ENCODE data around the gene NUDCD3.
A peak's percentile ranks its signal among the peaks of the same experiment; 100 is the strongest.
"Not testable (repeated sequence)": the region's sequence is repeated elsewhere in the genome, so short reads cannot be mapped to it uniquely, and the experiment has no call there.

The NUDCD3 gene

DNA sequence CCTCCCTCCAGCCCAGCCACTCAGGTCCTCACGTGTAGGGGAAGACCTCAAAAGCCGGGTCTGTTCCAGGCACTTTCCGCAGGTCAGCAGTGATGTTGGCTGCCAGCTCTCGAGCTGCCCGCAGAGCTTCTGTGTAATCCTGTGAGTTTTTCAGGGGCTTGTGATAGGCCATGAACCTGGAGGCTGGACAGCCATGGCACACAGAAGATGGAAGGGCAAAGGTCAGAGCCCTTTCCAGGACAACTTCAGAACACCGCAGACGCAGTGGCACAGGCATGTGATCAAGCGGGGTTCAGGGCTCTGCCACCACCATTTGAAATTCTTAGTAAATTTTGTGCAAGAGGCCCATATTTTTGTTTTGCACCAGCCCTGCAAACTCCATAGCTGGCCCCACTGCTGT is 26.7 kb upstream of the NUDCD3 start:
- no peak for DNase-seq

DNA sequence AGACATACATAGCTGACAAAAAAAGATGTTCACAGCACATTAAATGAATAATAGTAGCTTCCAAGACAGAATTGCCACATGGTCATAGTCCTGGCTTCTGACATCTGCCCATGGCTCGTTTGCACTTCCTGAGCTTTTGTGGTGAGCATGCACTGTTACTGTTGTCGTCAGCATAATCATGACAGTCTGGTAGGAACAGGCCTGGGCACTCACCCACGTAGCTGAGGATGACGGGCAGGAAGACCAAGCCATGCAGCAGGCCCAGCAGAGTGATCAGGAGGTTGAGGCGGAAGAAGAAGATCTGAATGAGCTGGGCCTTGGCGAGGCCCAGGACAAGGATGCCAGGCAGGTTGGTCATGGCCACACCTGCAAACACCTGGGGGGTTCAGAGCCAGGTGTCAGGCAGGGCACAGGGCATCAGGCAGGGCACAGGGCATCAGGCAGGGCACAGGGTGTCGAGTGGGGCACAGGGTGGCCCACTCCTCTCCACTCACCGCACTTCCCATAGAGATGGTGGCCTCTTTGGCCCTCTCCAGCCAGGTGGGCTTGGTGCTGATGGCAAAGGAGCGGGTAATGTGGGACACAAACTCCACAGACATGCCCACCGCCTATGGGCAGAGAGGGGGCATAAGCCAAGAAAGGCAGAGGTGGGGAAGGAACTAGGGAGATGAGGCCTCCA is 25.3 kb upstream of the NUDCD3 start:
- no peak for DNase-seq

DNA sequence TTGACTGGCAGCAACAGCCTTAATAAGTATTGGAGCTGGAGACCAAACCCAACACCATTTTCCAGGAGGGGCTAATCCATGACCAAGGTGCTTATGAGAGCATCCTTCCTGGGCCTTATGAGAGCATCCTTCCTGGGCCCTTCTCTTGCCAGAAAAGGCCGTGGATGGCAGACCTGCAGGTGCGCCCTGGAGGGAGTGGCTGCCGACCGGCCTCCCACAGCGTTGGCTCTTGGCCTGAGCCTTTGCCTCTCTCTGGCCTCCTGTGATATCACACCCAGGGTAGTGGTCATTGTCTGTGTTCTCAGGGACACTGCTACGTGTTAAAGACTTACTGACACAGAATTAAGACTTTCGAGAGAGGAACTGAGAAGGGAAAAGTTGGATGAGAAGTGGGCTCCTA is 22.3 kb upstream of the NUDCD3 start:
- DNase-seq: no peak

DNA sequence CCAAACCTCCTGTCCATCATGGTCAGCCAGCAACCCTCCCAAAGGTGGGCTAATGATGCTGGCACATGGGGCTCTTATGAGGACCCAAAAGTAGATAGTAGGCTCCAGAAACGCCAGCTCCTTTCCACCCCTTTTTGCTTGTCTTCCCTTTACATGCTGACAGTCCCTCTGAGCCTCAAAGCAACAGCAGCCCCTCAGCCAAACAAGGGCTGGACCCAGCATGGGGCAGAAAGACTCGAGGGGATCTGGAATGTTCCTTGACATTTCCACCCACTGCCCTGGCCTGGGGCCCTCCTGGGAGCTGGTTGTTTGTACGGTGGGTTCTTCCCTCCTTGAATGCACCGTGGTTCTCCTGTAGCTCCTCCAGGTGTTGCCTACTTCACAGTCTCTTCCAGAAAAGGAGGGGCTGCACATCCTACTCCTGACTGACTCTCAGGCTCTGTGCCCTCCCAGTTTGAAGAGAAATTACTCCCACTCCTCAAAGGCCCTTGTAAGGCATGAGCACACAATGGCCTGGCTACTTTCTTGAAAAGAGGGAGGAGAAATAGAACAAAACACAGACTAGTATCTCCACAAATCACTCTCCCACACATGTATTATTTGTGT is 21.5 kb upstream of the NUDCD3 start:
- DNase-seq: no peak

DNA sequence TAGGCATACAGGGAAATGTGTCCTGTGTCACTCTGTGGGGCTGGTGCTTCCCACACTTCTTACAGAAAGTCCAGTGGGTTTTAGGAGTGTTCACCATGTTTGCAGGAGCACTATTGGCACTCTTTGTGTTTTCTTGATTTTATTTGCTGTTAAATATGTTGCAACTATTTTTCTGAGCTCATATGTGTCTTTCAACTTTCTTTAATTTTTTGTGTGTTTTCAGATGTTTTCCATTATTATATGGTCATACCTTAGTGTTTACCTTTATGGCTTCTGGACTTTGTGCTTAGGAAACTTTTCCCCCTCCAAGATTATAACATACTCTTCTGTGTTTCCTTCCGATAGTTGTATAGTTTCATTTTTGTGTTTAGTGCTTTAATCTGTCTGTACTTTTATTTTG is 20.8 kb upstream of the NUDCD3 start:
- no peak for DNase-seq

DNA sequence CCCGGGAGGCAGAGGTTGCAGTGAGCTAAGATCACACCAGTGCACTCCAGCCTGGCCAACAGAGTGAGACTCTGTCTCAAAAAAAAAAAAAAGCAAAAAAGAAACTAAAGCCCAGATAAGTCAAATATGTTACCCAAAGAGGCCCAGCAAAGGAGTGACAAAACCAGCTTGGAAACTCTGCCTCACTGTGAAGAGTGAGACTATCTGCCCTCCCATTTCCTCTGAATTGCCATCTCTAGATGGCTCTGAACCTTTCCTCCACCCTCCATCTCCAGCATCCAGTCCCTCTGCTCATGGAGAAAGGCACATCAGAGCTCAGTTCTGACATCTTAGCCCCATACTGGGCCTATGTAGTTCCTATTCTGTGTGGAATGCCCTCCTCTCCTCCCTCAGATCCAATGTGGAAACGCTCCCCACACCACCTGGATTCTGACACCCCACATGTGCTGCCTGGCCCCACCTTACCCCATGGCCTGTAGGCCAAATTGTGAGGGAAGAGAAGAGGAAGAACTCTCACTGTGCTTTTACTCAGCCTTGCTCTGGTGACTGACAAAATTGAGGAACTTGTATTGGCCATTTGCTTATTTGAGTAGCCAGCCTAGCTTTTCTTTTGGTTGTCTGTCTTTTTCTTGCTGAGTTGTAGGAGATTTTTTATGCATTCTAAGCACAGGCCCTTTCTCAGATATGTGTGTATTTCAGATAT is 18.0 kb upstream of the NUDCD3 start:
- DNase-seq: no peak

DNA sequence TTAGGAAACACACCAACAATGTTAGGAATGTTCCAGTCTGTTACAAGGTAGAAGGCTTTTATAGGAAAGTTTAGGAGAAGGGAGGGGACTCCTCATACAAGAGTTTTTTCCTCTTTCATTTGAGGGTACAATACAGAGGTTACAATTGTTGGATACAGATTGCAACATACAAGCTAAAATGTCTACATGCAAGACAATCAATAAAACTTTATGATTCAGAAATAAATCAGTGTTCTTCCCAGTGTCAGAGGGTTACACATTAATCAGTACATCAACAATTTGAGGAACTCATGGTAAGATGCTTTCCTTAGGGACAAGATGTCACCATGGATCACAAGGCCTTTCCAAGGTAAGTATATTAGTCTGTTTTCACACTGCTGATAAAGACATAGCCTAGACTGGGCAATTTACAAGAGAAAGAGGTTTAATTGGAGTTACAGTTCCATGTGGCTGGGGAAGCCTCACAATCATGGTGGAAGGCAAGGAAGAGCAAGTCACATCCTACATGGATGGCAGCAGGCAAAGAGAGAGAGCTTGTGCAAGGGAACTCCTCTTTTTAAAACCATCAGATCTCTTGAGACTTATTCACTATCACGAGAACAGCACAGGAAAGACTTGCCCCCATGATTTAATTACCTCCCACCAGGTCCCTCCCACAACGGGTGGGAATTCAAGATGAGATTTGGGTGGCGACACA is 16.3 kb upstream of the NUDCD3 start:
- DNase-seq: not testable (repeated sequence)

DNA sequence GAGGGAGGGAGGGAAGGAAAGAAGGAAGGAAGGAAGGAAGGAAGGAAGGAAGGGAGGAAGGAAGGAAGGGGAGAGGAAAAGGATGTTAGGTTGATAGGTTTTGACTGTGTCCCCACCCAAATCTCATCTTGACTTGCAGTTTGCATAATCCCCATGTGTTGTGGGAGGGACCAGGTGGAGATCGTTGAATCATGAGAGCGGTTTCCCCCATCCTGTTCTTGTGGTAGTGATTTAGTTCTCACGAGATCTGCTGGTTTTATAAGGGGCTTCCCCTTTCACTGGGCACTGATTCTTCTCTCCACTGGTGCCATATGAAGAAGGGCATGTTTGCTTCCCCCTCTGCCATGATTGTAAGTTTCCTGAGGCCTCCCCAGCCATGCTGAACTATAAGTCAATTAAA is 15.1 kb upstream of the NUDCD3 start:
- no peak for DNase-seq

DNA sequence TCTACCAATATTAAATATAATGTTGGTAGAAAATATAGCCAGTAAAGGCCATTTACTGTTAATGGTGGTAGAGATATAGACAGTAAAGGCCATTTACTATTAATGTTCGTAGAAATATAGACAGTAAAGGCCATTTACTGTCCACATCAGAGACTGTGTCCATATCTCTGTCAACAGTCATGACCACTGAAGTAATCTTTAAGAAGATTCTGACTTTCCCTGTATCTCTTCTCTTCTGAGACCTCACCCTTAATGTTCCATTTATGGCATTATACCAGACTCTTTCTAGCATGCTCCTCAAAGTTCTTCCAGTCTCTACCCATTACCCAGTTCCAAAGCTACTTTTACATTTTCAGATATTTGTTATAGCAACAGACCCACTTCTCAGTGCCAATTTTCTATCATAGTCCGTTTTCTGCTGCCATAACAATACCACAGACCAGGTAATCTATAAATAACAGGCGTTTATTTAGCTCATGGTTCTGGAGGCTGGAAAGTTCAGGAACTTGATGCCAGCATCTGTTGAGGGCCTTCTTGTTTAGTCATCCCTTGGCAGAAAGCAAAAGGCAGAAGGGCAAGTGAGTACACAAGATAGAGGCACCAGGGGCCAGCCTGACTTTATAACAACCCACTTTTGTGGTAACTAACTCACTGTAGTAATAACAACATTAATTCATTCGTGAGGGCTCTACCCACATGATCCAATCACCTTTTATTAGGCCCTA is 7.9 kb upstream of the NUDCD3 start:
- DNase-seq: no peak

DNA sequence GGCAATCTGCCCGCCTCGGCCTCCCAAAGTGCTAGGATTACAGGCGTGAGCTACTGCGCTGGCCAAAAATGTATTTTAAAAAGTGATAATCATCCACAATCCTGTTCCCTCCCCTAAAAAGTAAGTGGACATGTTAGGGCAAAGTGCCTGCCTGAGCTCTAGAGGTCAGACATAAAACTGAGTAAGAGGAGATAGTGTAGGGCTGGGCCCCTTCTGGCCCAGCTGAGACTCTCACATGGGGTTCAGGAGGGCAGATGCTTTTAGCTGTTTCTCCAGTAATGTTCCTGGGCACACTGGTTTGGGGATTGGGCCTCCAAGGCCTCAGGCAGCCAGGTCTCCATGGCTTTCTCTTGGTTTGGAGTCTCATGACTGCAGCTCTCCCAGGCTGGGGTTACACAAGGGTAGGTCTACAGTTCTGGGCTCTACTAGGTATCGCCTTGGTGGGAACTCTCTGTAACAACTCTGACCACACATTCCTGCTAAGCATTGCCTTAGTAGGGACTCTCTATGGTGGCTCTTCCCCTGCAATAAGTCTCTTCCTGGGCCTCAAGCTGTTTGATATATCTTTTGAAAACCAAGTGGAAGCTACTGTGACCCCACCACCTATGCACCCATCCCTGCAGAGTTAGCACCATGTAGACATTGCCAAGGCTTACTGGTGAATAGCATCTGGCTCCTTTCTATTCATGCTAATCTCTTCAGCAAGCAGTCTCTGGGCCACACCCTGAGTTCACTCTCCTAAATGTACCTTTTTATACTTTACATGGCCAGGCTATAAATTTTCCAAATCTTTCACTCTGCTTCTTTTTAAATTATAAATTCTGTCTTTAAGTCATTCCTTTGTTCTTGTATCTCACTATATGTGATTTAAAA is 6.9 kb upstream of the NUDCD3 start:
- no peak for DNase-seq

DNA sequence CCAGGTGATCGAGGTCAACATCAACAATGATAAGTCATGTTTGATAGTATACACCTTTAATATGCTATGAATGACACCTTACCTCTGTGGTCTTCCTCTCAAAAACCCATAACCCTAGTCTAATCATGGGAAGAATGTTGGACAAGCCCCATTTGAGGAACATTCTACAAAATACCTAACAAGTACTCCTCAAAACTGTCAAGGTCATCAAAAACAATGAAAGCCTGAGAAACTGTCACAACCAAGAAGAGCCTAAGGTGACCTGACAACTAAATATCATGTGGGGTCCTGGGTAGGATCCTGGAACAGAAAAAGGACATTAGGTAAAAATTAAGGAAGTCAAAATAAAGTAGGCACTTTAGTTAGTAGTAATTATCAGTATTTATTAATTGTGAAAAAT is 5.9 kb upstream of the NUDCD3 start:
- no peak for DNase-seq

DNA sequence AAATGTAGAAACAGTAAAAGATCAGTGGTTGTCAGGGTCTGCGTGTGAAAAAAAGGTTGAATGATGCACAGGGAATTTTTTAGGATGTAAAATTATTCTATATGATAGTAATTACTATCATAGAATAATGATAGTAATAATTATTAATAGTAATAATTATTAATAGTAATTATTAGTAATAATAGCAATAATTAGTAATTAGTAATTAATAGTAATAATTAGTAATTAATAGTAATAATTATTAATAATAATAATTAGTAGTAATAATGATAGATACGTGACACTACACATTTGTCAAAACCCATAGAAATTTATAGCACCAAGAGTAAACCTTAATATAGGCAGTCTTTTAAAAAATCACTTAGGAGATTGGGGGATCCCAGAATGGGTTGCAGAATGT is 4.5 kb upstream of the NUDCD3 start:
- DNase-seq: no peak

DNA sequence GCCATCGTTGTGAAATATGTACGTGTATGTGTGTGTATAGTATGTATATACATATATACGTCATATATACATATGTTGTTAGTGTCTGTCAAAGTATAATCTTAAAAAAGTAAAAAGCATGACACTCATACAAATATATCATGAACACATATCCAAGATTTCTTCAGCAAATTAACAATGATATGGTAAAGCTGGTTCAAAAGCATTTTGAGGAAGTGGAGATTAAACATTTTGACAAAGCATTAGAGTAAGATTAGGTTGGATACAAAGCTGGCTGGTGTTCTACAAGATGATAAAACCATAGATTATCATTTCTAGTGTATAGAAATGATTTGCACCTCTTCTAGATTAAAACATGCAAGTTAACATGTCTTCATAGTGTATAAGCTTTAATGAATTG is 771 bp upstream of the NUDCD3 start:
- no peak for DNase-seq

DNA sequence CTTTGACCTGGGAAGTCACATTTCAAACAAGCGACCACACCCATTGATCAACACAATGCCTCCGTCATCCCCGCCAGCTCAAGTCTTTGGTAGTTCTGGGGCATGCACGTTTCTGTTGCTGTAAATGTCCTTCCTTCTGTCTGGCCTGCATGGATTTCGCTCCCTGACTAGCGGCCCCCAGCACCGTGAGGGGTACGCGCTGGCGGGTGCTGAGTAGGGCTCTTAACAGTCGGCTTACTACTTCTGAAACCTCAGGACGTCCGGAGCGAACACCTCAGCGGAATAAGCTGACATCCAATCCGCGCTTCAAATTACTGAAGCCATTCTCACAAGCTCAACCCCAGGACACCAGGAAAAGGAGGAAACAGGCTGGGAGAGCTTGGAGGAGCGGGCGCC is 505 bp downstream of the NUDCD3 start:
- peak; percentile 38 for DNase-seq

DNA sequence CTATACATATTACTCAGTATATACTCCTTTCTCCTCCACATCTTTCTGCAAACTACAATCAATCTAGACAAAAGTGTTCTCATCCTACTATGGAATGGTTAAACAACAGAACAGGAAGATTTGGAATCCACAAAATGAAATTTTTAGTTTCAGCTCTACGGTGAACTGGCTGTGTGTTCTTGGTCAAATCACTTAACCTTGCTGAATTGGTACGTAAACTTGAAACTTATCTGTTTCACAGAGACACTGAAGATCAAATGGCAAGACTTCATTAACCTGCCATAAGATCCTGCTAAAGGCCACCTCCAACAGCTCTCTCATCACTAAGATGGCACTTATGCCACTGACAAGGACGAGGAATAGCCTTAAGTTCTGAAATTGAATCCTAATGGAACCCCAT is 1.5 kb downstream of the NUDCD3 start:
- no peak for DNase-seq

DNA sequence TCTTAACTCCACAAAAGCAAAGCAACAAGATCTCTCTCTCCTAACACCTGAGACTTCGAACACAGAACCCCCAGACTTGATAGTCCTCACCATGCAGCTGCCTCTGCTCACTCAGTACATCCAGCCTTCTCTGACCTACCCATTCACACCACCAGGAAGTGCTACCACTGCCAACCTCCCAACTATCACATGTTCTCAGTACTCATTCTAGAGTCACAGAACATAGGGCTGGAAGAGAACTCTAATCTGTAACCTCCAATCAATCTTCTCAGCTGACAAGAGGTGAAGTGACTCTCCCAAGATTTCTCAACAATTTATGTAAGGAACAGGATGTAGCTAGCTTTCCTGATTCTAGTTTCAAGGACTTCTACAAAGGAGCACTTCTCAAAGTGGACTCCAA is 3.8 kb downstream of the NUDCD3 start:
- DNase-seq: no peak

DNA sequence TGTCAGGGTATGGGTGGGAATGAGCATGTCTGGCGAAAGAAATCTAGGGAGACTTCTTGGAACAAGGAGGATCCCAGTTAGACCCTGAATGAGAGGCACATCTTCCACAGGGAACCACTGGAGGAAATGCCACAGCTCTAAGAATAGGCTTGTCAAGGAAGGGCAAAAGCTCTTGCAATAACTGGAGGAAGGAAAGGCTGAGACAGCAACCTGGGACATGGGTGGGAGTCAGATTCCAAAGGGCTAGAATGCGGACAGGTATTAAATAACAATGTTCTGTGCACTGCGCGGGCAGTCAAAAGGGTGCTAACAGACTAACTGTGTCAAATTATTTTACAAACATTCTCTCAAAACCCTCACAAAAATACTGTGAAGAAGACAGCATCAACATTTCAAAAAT is 4.5 kb downstream of the NUDCD3 start:
- DNase-seq: no peak

DNA sequence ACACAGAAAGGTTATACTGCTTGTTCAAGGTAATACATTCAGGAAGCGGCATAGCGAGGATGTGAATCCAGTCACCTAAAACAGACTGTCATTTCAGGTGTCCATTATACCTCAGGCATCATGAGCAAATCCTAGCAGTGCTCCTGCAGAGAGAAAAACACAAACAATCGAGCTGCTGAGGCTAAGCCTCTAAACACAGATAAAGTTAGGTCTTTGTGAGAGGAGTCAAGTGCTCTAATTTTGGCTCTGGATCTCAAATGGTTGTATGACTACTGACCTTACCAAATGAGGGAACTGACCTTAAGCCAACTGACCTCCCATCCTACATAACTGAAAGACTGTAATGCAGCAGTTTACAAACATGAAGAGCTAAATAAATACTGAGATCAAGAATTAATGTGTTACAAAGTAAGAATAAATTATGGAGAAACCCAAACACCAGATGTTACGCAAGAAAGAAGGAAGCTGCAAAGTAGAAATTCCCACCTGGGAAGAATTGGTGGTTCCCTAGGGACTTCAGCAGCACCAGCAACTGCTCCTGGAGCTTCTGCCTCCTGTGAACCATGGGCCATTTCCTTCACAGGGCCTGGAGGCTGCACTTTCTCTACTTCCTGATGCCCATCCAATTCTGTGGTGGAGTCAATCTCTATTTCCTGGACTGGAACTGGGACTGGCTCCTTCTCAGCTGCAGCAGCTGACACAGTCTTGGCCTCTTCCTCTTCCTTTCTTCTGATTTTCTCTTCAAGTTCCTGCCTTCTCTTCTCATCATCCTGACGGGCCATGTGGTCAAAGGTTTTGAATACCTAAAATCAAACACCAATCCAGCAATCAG is 5.8 kb downstream of the NUDCD3 start:
- no peak for DNase-seq

DNA sequence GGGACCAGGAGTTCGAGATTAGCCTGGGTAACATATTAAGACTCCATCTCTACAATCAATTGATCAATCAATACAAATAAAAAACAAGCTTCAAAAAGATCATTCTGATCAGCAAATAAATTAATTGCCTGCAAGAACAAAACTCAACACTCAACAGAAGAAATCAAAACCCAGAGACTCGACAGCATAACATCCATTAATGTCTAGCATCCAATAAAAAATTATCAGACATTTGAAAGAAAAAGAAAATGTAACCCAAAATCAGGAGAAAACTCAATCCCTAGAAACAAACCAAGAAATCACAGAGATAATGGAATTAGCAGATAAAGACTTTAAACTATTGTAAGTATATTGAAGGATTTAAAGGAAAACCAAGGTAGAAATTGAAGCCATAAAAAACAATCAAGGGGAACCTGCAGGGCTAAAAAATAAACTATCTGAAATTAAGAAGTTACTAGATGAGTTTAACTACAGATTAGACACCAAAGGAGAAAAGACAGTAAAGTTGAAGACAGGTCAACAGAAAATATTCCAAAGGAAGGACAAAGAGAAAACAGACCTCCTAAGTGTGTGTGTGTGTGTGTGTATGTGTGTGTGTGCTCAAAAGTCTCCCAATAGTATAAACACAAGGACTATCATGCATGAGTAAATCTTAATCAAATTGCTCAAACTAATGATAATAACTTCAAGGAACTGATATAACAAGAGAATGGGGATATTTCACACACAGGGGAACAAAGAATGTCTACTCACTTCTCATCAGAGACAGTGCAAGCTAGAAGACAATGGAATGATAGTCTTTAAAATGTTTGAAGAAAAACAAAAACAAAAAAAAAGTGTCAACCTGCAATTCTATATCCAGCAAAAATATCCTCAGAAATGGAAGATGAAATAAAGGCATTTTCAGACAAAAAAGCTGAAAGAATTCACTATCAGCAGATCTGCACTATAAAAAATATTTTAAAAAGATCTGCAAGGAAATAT is 7.7 kb downstream of the NUDCD3 start:
- no peak for DNase-seq

DNA sequence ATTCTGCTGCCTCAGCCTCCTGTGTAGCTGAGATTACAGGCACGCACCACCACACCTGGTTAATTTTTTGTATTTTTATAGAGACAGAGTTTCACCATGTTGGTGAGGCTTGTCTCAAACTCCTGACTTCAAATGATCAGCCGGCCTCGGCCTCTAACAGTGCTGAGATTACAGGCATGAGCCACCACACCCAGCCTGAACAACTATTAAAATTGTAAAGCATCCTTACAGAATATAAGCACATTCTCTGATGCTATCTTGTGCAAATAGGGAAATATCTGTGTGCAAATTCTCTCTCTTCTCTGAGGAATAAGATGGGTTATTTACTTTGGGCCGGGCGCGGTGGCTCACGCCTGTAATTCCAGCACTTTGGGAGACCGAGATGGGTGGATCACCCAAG is 12.5 kb downstream of the NUDCD3 start:
- no peak for DNase-seq

Measured in effector CD4-positive, alpha-beta T cell (primary cell).